ENCODE data around the gene ATOH1. TPM values are rescaled to one million over a fixed set of nuclear protein-coding genes. Genes with fewer than 3 reads are reported as not detected.

Gene ATOH1
- total and polyA plus RNA-seq, 7 donors: 0.83 to 72.7 (median 40.8) TPM; not detected in 3

DNA sequence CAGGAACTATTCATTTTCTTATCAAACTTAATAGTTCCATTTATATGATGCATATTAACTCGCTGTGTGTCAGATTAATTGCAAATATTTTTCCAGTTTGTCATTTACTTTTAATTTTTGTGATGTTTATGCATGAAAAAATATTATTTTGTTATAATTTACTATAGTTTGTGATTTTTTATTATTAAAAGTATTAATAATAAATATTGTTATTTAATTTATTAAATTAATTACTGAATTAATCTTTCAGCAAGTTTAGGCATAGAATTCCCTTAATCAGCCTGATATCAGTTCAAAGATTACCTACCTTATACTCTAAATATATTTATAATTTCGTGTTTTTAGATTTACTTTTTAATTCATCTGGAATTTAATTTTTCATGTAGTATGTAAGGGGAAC is 15.5 kb upstream of the ATOH1 start:
- WGBS, 2 donors: 87 to 92% methylated on average over 2 of the region's 2 CpGs
- H3K9me3 ChIP-seq: no peaks in the 10 kb centered on the region
- peaks cover 0 to 3% (median 0%) of the 10 kb centered on the region in 3 donors for H3K27me3 ChIP-seq
- peaks cover 0 to 19% (median 8%) of the 10 kb centered on the region in 4 donors for H3K4me1 ChIP-seq
- intact Hi-C loops (cut with DNase I): no loop called here
- H3K4me3 ChIP-seq: no peak overlapping the region
- no peak overlapping the region for H3K27ac ChIP-seq
- TF ChIP-seq POLR2AphosphoS5 (IDR thresholded peaks at IDR 0.05) (no peak), POLR2A (IDR thresholded peaks at IDR 0.05) (no peak), EP300 (IDR thresholded peaks at IDR 0.05) (no peak)
- TF ChIP-seq, protein P1, sequence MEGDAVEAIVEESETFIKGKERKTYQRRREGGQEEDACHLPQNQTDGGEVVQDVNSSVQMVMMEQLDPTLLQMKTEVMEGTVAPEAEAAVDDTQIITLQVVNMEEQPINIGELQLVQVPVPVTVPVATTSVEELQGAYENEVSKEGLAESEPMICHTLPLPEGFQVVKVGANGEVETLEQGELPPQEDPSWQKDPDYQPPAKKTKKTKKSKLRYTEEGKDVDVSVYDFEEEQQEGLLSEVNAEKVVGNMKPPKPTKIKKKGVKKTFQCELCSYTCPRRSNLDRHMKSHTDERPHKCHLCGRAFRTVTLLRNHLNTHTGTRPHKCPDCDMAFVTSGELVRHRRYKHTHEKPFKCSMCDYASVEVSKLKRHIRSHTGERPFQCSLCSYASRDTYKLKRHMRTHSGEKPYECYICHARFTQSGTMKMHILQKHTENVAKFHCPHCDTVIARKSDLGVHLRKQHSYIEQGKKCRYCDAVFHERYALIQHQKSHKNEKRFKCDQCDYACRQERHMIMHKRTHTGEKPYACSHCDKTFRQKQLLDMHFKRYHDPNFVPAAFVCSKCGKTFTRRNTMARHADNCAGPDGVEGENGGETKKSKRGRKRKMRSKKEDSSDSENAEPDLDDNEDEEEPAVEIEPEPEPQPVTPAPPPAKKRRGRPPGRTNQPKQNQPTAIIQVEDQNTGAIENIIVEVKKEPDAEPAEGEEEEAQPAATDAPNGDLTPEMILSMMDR (IDR thresholded peaks at IDR 0.05): no peak
- H3K36me3 ChIP-seq: no peaks in the 10 kb centered on the region
- DNase-seq: no peak

DNA sequence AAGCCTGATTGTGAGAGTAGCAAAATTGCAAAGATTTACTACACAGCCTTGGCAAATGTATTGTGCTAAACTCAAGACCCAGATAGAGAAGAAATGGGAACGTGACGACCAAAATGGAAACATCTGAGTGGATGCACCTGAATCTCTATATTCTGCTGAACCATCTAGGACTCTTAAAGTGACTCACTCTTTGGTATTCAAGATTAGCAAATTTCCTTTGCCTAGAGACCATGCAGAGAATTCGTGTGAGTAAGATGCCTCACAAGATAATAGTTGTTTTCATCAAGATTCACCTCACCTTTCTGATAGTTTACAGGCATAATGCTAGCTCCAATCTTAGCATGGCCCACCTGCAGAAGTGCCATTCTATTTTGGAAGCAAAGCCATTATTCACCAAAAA is 14.4 kb upstream of the ATOH1 start:
- no peak for DNase-seq
- WGBS, 2 donors: 92 to 93% methylated on average over 3 of the region's 3 CpGs
- Histone ChIP-seq H3K27ac (no peak overlapping the region), H3K4me3 (no peak overlapping the region), H3K4me1 (peaks cover 0 to 18% (median 8%) of the 10 kb centered on the region in 4 donors), H3K9me3 (no peaks in the 10 kb centered on the region), H3K36me3 (no peaks in the 10 kb centered on the region), H3K27me3 (peaks cover 0 to 3% (median 0%) of the 10 kb centered on the region in 3 donors)
- TF ChIP-seq EP300 (IDR thresholded peaks at IDR 0.05) (no peak), POLR2AphosphoS5 (IDR thresholded peaks at IDR 0.05) (no peak), POLR2A (IDR thresholded peaks at IDR 0.05) (no peak)
- TF ChIP-seq, protein P1 (IDR thresholded peaks at IDR 0.05): no peak
- intact Hi-C loops (cut with DNase I): no loop called here

DNA sequence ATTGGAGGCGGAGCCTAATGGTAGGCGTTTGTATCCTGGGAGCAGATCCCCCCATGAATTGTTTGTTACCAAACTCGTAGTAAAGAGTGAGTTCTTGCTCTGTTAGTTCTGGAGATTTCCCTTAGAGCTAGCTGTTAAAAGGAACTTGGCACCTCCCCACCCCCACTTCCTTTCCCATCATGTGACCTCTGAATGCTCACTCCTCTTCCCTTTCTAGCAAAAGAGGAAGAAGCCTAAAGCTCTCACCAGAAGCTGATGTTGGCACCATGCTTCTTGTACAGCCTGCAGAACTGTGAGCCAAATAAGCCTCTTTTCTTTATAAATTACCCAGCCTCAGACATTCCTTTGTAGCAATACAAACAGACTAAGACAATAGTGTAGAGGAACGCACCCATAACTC is 13.8 kb upstream of the ATOH1 start:
- Histone ChIP-seq H3K36me3 (no peaks in the 10 kb centered on the region), H3K4me3 (no peak overlapping the region), H3K9me3 (no peaks in the 10 kb centered on the region), H3K27ac (no peak overlapping the region), H3K27me3 (peaks cover 0 to 6% (median 0%) of the 10 kb centered on the region in 3 donors), H3K4me1 (peaks cover 0 to 13% (median 8%) of the 10 kb centered on the region in 4 donors)
- intact Hi-C loops (cut with DNase I): no loop called here
- WGBS, 2 donors: 60 to 73% methylated on average over 4 of the region's 4 CpGs
- DNase-seq: peak; percentile 67
- TF ChIP-seq, protein P1 (IDR thresholded peaks at IDR 0.05): no peak
- TF ChIP-seq POLR2AphosphoS5 (IDR thresholded peaks at IDR 0.05) (no peak), POLR2A (IDR thresholded peaks at IDR 0.05) (no peak), EP300 (IDR thresholded peaks at IDR 0.05) (no peak)

DNA sequence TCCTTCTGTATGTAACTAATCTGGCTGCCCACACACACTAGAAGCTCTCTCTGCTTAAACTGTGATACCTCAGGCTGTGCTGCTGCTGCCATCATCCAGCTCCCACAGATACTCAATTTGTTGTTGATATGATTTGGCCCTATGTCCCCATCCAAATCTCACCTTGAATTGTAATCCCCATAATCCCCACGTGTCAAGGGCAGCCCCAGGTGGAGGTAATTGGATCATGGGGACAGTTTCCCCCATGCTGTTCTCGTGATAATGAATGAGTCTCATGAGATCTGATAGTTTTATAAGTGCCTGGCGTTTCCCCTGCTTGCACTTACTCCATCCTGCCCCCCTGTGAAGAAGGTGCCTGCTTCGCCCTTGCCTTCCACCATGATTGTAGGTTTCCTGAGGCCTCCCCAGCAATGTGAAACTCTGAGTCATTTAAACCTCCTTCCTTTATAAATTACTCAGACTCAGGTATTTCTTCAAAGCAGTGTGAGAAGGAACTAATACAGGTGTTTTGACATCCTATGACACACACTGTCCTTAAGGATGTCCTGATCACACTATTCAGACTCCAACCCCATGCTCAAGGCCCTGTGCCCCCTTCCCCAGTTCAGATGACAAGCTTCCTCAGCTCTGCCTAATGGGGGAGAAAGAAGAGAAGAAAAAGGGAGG is 2.9 kb upstream of the ATOH1 start:
- no peak overlapping the region for H3K4me3 ChIP-seq
- 59 to 64% methylated on average over 4 of the region's 4 CpGs for whole genome bisulfite sequencing, 2 donors
- H3K9me3 ChIP-seq: no peaks in the 10 kb centered on the region
- H3K4me1 ChIP-seq: peaks cover 0 to 32% (median 29%) of the 10 kb centered on the region in 4 donors
- DNase-seq: no peak
- H3K27me3 ChIP-seq: peaks cover 24 to 53% (median 44%) of the 10 kb centered on the region in 3 donors
- no peak overlapping the region for H3K27ac ChIP-seq
- intact Hi-C loops (cut with DNase I): no loop called here
- H3K36me3 ChIP-seq: no peaks in the 10 kb centered on the region
- TF ChIP-seq POLR2A (IDR thresholded peaks at IDR 0.05) (no peak), EP300 (IDR thresholded peaks at IDR 0.05) (no peak), POLR2AphosphoS5 (IDR thresholded peaks at IDR 0.05) (no peak)
- TF ChIP-seq, protein P1 (IDR thresholded peaks at IDR 0.05): no peak
